ENCODE measurements around the gene ATG16L2. TPM values are rescaled to one million over a fixed set of nuclear protein-coding genes. Genes with fewer than 3 reads are reported as not detected.

The ATG16L2 gene
- total and polyA plus RNA-seq, 9 of the 15 experiments (the other 6 are each of a cell fraction or from before 2014, with no cell fraction given): 0.18 to 11.2 (median 6.2) TPM

GRCh38 chr11:72773291-72773690 lies 40.9 kb upstream of the ATG16L2 start (continued):
- TF ChIP-seq MGA (IDR thresholded peaks at IDR 0.05): no peak
- TF ChIP-seq ZNF561 (CRISPR knock-in tag; conservative IDR thresholded peaks at IDR 0.05): no peak
- TF ChIP-seq DPF2 (IDR thresholded peaks at IDR 0.05): no peak
- TF ChIP-seq RAD51 (IDR thresholded peaks at IDR 0.05; ENCODE audit: borderline replicate concordance, low read depth): peak; percentile 37; the same call in 1 of the 2 replicates
- no peak for TF ChIP-seq ATF3 (IDR thresholded peaks at IDR 0.05)
- TF ChIP-seq ATF3 (CRISPR knock-in tag; conservative IDR thresholded peaks at IDR 0.05): no peak
- TF ChIP-seq RBM25 (IDR thresholded peaks at IDR 0.05; ENCODE audit: low read depth, low read length, severe bottlenecking): no peak
- TF ChIP-seq ETS2 (tag; IDR thresholded peaks at IDR 0.05; ENCODE audit: borderline replicate concordance, poor library complexity, severe bottlenecking): no peak
- no peak for TF ChIP-seq PML (IDR thresholded peaks at IDR 0.05; ENCODE audit: low read length)
- TF ChIP-seq HLTF (IDR thresholded peaks at IDR 0.05): no peak
- no peak for TF ChIP-seq CTCFL (IDR thresholded peaks at IDR 0.05; ENCODE audit: borderline replicate concordance, insufficient read depth, low read depth, low read length, poor library complexity, severe bottlenecking)
- no peak for TF ChIP-seq GTF2F1 (IDR thresholded peaks at IDR 0.05; ENCODE audit: low read depth, low read length)
- no peak for TF ChIP-seq ZNF184 (CRISPR knock-in tag; IDR thresholded peaks at IDR 0.05)
- 0 out of 4 replicates have a peak, but pooled peaks have one; percentile 14 to 15 for TF ChIP-seq NRF1 (conservative IDR thresholded peaks at IDR 0.05 in 1 of 2, IDR thresholded peaks at IDR 0.05 in 1 of 2)

Data from K562 (cell line).